Cardiac muscle cell (in vitro differentiated cells and primary cell): ENCODE results near the gene PER1. TPM values are rescaled to one million over a fixed set of nuclear protein-coding genes. Genes with fewer than 3 reads are reported as not detected.
"Not testable (repeated sequence)": the region's sequence is repeated elsewhere in the genome, so short reads cannot be mapped to it uniquely, and the experiment has no call there.

Experiments
- DNase-seq, 2 donors: peaks; one replicate each; pipeline versions ENCODE4 v3.0.0 to v3.0.0-alpha.2; 2010 to 2017; ENCODE audit warnings: low read depth in 1 of 2, low spot score in 1 of 2
- H3K27ac ChIP-seq: fragments of 200-600 bp; sonication (generic); 2 replicates; pipeline ENCODE4 v1.5.1; 2016
- H3K27me3 ChIP-seq: fragments of 200-600 bp; sonication (generic); 2 replicates; pipeline ENCODE4 v1.6.0; 2016; ENCODE audit warnings: control low read depth
- H3K36me3 ChIP-seq: fragments of 200-600 bp; sonication (generic); 2 replicates; pipeline ENCODE4 v1.5.1; 2016; ENCODE audit warnings: control low read depth
- H3K4me1 ChIP-seq: fragments of 200-600 bp; sonication (generic); 2 replicates; pipeline ENCODE4 v1.8.1; 2017; ENCODE audit warnings: low read depth, mild to moderate bottlenecking, mixed run types
- H3K4me3 ChIP-seq: fragments of 200-600 bp; sonication (generic); 2 replicates; pipeline ENCODE4 v1.5.1; 2016; ENCODE audit warnings: mild to moderate bottlenecking
- H3K9me3 ChIP-seq: fragments of 200-600 bp; sonication (generic); 2 replicates; pipeline ENCODE4 v1.5.1; 2017; ENCODE audit warnings: low read depth, mild to moderate bottlenecking, control low read depth
- polyA plus RNA-seq: library from polyadenylated mRNA; unstranded; fragments of >200 nt; fragmentation: Nextera tagmentation; extraction: Ambion mirVana; gene quantifications from 2 replicates; pipeline ENCODE4 v1.2.1, GENCODE V29; 2016
- total RNA-seq: library from RNA; depleted of rRNA; stranded (reverse); fragments of >200 nt; gene quantifications from 2 replicates; pipeline ENCODE4 v1.2.3, GENCODE V29; 2016
- TF ChIP-seq, protein P1 (sequence below): IDR thresholded peaks from 2 replicates; pipeline ENCODE4 v1.5.1; 2012; ENCODE audit warnings: low read depth, mild to moderate bottlenecking, low read length

The PER1 gene
- total and polyA plus RNA-seq, 2 experiments from 2014 or later: 28.2 to 51.9 TPM

GRCh38 chr17:8173056-8173870 lies 21.1 kb upstream of the PER1 start:
- Histone ChIP-seq H3K27ac (peak overlapping the region; percentile 99), H3K4me3 (peak overlapping the region; percentile 40), H3K36me3 (no peaks in the 10 kb centered on the region), H3K27me3 (no peaks in the 10 kb centered on the region), H3K4me1 (peaks cover 24% of the 10 kb centered on the region), H3K9me3 (no peaks in the 10 kb centered on the region)
- TF ChIP-seq, protein P1, sequence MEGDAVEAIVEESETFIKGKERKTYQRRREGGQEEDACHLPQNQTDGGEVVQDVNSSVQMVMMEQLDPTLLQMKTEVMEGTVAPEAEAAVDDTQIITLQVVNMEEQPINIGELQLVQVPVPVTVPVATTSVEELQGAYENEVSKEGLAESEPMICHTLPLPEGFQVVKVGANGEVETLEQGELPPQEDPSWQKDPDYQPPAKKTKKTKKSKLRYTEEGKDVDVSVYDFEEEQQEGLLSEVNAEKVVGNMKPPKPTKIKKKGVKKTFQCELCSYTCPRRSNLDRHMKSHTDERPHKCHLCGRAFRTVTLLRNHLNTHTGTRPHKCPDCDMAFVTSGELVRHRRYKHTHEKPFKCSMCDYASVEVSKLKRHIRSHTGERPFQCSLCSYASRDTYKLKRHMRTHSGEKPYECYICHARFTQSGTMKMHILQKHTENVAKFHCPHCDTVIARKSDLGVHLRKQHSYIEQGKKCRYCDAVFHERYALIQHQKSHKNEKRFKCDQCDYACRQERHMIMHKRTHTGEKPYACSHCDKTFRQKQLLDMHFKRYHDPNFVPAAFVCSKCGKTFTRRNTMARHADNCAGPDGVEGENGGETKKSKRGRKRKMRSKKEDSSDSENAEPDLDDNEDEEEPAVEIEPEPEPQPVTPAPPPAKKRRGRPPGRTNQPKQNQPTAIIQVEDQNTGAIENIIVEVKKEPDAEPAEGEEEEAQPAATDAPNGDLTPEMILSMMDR: no peak
- DNase-seq: peak; percentile 91 to 98

DNA sequence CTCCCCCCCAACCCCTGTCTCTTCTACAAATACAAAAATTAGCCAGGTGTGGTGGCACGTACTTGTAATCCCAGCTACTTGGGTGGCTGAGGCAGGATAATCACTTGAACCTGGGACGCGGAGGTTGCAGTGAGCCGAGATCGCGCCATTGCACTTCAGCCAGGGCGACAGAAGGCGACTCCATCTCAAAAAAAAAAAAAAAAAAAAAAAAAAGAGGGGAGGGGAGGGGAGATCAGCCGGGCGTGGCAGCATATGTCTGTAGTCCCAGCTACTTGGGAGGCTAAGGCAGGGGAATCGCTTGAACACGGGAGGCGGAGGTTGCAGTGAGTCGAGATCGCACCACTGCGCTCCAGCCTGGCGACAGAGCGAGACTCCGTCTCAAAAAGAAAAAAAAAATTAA lies 18.0 kb upstream of the PER1 start:
- H3K4me3 ChIP-seq, H3K36me3 ChIP-seq, H3K27ac ChIP-seq, H3K27me3 ChIP-seq, DNase-seq, H3K9me3 ChIP-seq, H3K4me1 ChIP-seq: not testable (repeated sequence)

DNA sequence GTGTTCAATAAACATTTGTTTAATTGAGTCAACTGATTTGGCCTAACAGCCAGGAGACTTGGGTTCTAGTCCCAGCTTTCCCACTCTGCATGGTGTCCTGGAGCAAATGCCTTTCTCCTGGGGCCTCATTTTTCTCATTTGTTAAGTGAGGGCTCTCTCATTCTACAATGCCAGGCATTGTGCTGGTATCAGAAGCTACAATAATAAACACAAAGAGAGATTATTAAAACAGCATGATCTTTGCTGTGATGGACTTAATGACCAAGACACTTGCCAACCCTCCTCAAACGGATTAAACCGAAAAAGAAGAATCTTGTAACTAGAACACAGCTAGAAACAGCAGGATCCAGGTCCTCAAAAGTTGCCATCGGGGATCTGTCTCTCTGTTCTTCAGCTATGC lies 15.3 kb upstream of the PER1 start:
- no peak overlapping the region for H3K27ac ChIP-seq
- TF ChIP-seq, protein P1: no peak

DNA sequence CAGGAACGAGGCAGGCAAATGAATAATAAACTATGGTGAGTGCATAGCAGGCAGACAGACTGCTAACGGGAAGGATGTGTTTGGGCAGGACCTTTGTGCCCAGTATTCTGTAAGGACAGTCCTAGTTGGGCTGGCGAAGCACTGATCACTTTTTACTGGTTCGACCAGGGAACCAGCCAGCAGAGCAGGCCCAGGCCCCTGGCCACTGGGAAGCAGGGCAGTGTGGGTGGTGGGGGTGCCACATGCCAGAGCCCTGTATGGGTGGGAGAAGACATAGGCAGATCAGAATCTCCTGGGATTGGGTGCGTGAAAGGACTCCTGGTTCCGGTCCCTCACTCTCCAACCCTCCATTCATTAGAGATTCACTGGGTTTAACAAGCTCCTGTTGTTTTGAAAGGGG lies 14.5 kb upstream of the PER1 start:
- Histone ChIP-seq H3K9me3 (no peaks in the 10 kb centered on the region), H3K27me3 (no peaks in the 10 kb centered on the region), H3K4me1 (peaks cover 16% of the 10 kb centered on the region), H3K4me3 (no peak overlapping the region), H3K36me3 (no peaks in the 10 kb centered on the region), H3K27ac (peak overlapping the region; percentile 28)
- DNase-seq: no peak
- TF ChIP-seq, protein P1: no peak

More for the DNA sequence above, 15.3 kb upstream of the PER1 start:
- no peaks in the 10 kb centered on the region for H3K36me3 ChIP-seq
- H3K4me1 ChIP-seq: peaks cover 16% of the 10 kb centered on the region
- H3K4me3 ChIP-seq: no peak overlapping the region
- no peaks in the 10 kb centered on the region for H3K9me3 ChIP-seq
- no peaks in the 10 kb centered on the region for H3K27me3 ChIP-seq
- DNase-seq: no peak

DNA sequence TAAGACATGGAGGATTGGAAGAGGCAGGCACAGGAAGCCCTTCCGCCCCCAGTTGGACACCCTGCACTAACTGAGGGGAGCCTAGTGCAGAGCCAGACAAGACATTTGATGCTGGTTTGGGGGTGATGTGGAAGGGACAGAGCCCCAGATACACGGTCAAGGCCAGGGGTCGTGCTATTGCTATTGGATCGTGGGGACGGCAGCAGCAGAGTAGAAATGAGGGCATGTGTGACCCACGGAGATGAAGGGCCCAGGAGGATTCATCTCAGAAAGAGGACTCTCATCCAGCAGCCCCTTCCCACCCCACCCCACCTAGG lies 12.6 kb upstream of the PER1 start:
- TF ChIP-seq, protein P1: no peak
- no peaks in the 10 kb centered on the region for H3K27me3 ChIP-seq
- no peak for DNase-seq
- H3K36me3 ChIP-seq: peaks cover 5% of the 10 kb centered on the region
- H3K4me1 ChIP-seq: peaks cover 16% of the 10 kb centered on the region
- H3K27ac ChIP-seq: peak overlapping the region; percentile 96
- no peak overlapping the region for H3K4me3 ChIP-seq
- H3K9me3 ChIP-seq: no peaks in the 10 kb centered on the region

DNA sequence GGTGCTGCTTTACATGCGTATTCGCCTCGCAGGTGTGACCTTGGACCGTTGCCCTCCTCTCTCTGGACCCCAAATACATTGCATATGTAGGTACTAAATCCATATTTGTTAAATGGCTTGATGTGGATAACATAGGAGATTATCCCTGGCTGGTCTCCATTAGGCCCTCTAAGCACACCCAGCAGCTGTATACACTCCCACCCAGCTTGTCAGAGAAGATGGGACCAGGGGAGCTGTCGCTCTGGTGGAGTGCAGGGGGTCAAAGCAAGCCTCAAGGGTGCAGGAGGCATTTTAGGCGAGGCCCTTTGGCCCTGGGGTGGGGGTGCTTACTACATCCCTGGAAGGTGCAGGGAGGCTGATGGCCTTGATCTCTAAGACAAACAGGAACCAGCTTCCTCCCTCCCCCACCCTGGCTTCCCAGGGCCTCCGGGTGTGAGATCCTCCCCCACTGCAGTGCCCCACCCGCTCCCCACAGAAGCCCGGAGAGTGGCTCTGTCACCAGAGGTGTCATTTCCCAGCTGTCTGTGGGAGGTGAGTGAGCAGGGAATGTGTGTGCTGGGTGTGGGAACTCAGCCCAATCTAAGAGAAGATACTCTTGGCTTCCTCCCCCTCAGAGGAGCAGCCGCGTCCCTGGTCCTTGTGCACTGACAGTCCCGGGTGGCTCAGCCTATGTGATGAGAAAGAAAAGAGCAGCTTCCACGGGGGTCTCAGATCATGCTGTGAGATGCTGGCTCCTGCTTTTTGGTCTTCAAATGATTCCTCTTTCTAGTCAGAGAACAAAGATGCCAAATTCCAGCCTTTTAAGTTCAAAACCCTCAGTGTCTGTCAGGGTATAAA lies 12.0 kb upstream of the PER1 start:
- TF ChIP-seq, protein P1: no peak
- Histone ChIP-seq H3K4me3 (no peak overlapping the region), H3K27me3 (no peaks in the 10 kb centered on the region), H3K4me1 (peaks cover 16% of the 10 kb centered on the region), H3K36me3 (peaks cover 5% of the 10 kb centered on the region), H3K27ac (peak overlapping the region; percentile 96), H3K9me3 (no peaks in the 10 kb centered on the region)
- DNase-seq: peak; percentile 34 to 50
